Aorta (tissue), 5 donors: ENCODE results near the gene TMEM116. TPM values are rescaled to one million over a fixed set of nuclear protein-coding genes. Genes with fewer than 3 reads are reported as not detected.

ENCODE experiments used
- ATAC-seq: fragments of 200-7000 bp; cut with Tn5 transposase; one replicate; pipeline ENCODE4 v1.9.1; 2022; ENCODE audit warnings: moderate library complexity; ENCODE audit not compliant: low FRiP score
- DNase-seq, 2 donors: peaks; one replicate each; pipeline ENCODE4 v3.0.0-alpha.2; 2020
- H3K27ac ChIP-seq, 2 donors: one replicate each; pipeline ENCODE4 v1.5.1; 2013; ENCODE audit warnings: low read length in 2 of 2, mild to moderate bottlenecking in 2 of 2, moderate library complexity in 2 of 2, control low read depth in 1 of 2, inconsistent platforms in 1 of 2, low read depth in 1 of 2
- H3K27me3 ChIP-seq, 2 donors: one replicate each; pipeline ENCODE4 v1.6.1; 2013; ENCODE audit warnings: control low read depth in 1 of 2, low read length in 1 of 2, mild to moderate bottlenecking in 1 of 2, moderate library complexity in 1 of 2; ENCODE audit not compliant: insufficient read depth in 2 of 2, control insufficient read depth in 1 of 2
- H3K36me3 ChIP-seq, 2 donors: one replicate each; pipeline ENCODE4 v1.6.1; 2013; ENCODE audit warnings: control low read depth in 1 of 2, low read length in 1 of 2, mild to moderate bottlenecking in 1 of 2; ENCODE audit not compliant: insufficient read depth in 2 of 2, control insufficient read depth in 1 of 2
- H3K4me1 ChIP-seq, 2 donors: one replicate each; pipeline ENCODE4 v1.6.1; 2013; ENCODE audit warnings: low read length in 2 of 2, control low read depth in 1 of 2, mild to moderate bottlenecking in 1 of 2, moderate library complexity in 1 of 2; ENCODE audit not compliant: insufficient read depth in 2 of 2, control insufficient read depth in 1 of 2
- H3K4me3 ChIP-seq, 2 donors: one replicate each; pipeline ENCODE4 v1.5.1; 2013; ENCODE audit warnings: low read length in 2 of 2, control low read depth in 1 of 2, mild to moderate bottlenecking in 1 of 2
- H3K9me3 ChIP-seq: one replicate; pipeline ENCODE4 v1.6.1; 2013; ENCODE audit warnings: mild to moderate bottlenecking, low read length; ENCODE audit not compliant: control insufficient read depth
- WGBS, 2 donors: extraction: QIAGEN DNeasy Blood & Tissue Kit; methylation state at CpG; one replicate each; pipeline ENCODE4 v1.1.7; 2013; 5-methylcytosine and 5-hydroxymethylcytosine counted together
- intact Hi-C, 2 donors: fragments of 100-400 bp; cut with DNase I; formaldehyde crosslinking; loops; one replicate each; pipeline versions ENCODE4 v1.14.2 to v1.15.0; 2022
- microRNA-seq, 2 donors: library from miRNA; unstranded; fragments of <30 nt; microRNA quantifications; one replicate each; pipeline ENCODE4 v1.2.0, GENCODE V29; 2020
- polyA plus RNA-seq, 2 donors: library from polyadenylated mRNA; stranded (reverse); fragments of 200-250 nt; gene quantifications; one replicate each; pipeline ENCODE4 v1.2.3, GENCODE V29; 2013
- total RNA-seq, 2 donors: library from RNA; stranded (reverse); fragmentation: NEBNext Ultra II Directional; extraction: Animal tissue kit (Norgen Biotek cat#: 25700); gene quantifications; one replicate each; pipeline ENCODE4 v1.2.1, GENCODE V29; 2021
- donor health status: healthy with polysubstance abuse.
- donor health status: Bipolar disorder and iron deficiency.
- donor health status: DM: no; HTN: no; CAD: no.
- donor health status: DM: no; HTN: no; CAD: no.
- donor health status: DM: yes; HTN: yes; CAD: no.

Gene TMEM116
- total and polyA plus RNA-seq, 4 donors: 2.4 to 9.9 (median 9.2) TPM

GRCh38 chr12:111881716-111882115 lies 131.2 kb downstream of the TMEM116 start:
- Histone ChIP-seq H3K9me3 (no peaks in the 10 kb centered on the region), H3K27me3 (no peaks in the 10 kb centered on the region), H3K4me3 (no peak overlapping the region), H3K4me1 (no peaks in the 10 kb centered on the region), H3K27ac (no peak overlapping the region), H3K36me3 (peaks cover 2 to 9% of the 10 kb centered on the region in 2 donors)
- intact Hi-C loops: no loop called here
- DNase-seq (no peak), ATAC-seq (no peak)
- 100% methylated on average over 1 of the region's 1 CpG for WGBS, 2 donors

Small RNAs within 50 kb of the gene (microRNA-seq; reads per million reads assigned to microRNA genes)
- 0 to 2.0 reads per million in 2 donors for gene MIR3657

Other genes with a start within 250 kb of the TMEM116 start
- gene ALDH2, start 246.2 kb downstream of the TMEM116 start, total RNA-seq: 100 to 1,000 TPM; 114 to 134 TPM
- 100 to 1,000 TPM in 1 of 2 donors, 10 to 100 TPM in 1; 91.2 to 135 TPM for gene ALDH2, start 246.2 kb downstream of the TMEM116 start, polyA plus RNA-seq
- 10 to 100 TPM; 36.4 to 44.4 TPM for gene MAPKAPK5, start 170.9 kb downstream of the TMEM116 start, total RNA-seq
- 10 to 100 TPM; 21.3 to 25.4 TPM for gene MAPKAPK5, start 170.9 kb downstream of the TMEM116 start, polyA plus RNA-seq
- 10 to 100 TPM; 41.5 to 62.2 TPM for gene ERP29, start 261 bp upstream of the TMEM116 start, total RNA-seq
- 10 to 100 TPM; 91.4 to 96.2 TPM for gene ERP29, start 261 bp upstream of the TMEM116 start, polyA plus RNA-seq
- 10 to 100 TPM; 23.4 to 27.5 TPM for gene NAA25, start 95.6 kb upstream of the TMEM116 start, total RNA-seq
- gene NAA25, start 95.6 kb upstream of the TMEM116 start, polyA plus RNA-seq: 1 to 10 TPM; 2.1 to 5.1 TPM
- 10 to 100 TPM; 21.2 to 35.5 TPM for gene TRAFD1, start 112.4 kb upstream of the TMEM116 start, total RNA-seq
- 10 to 100 TPM in 1 of 2 donors, 1 to 10 TPM in 1; 8.9 to 26.0 TPM for gene TRAFD1, start 112.4 kb upstream of the TMEM116 start, polyA plus RNA-seq